Astrocyte (in vitro differentiated cells and primary cell): ENCODE measurements around the gene METRNL.

Experiments used
- CTCF ChIP-seq: IDR thresholded peaks from 2 replicates; pipeline ENCODE4 v1.5.1; 2011; ENCODE audit warnings: low read depth, mild to moderate bottlenecking, inconsistent platforms, low read length, moderate library complexity; ENCODE audit not compliant: insufficient read depth
- EZH2 ChIP-seq: IDR thresholded peaks from 2 replicates; pipeline ENCODE4 v1.6.1; 2012; ENCODE audit warnings: mild to moderate bottlenecking, low read length, inconsistent platforms; ENCODE audit not compliant: insufficient read depth

- TF ChIP-seq CTCF (no peak), EZH2 (no peak)
These were observed 2.5 kb upstream of the METRNL start for GRCh38 chr17:83076938-83077337.
